A549 (cell line): ENCODE results near the gene SMARCD3. TPM values are rescaled to one million over a fixed set of nuclear protein-coding genes. Genes with fewer than 3 reads are reported as not detected.

Experiments used
- ATAC-seq, 2 experiments: fragments of 200-7000 bp in 1 of 2; fragments of >200 bp in 1 of 2; cut with Nextera tagmentation in 1 of 2; cut with Tn5 transposase in 1 of 2; 3 replicates each; pipeline versions ENCODE4 v1.8.0 to v1.9.1; 2018 to 2020; ENCODE audit warnings: mild to moderate bottlenecking in 1 of 2, moderate library complexity in 1 of 2
- CTCF ChIA-PET: fragments of 300-600 bp; sonication (Branson Sonifier 250); formaldehyde crosslinking; extraction: SDS; loops from one replicate; lab custom pipeline; 2021; ENCODE audit warnings: antibody characterized with exemption, inconsistent platforms; lab: Yijun Ruan, JAX
- POLR2A ChIA-PET: fragments of 350-600 bp; formaldehyde crosslinking; extraction: SDS; loops from one replicate; lab custom pipeline; 2021; ENCODE audit warnings: antibody characterized with exemption, inconsistent platforms; lab: Yijun Ruan, JAX
- DNase-seq, 2 experiments: peaks; one replicate each; pipeline versions ENCODE4 v3.0.0 to v3.0.0-alpha.2; 2011 to 2016; ENCODE audit warnings: low read depth in 1 of 2, low spot score in 1 of 2
- FAIRE-seq: peaks from 2 replicates; lab custom pipeline; 2011; peaks lifted over from hg19 to GRCh38; lab: Jason Lieb, UNC
- H3K27ac ChIP-seq, 2 experiments: fragments of >200 bp; sonication (Bioruptor Twin); formaldehyde crosslinking; 3 replicates each; pipeline ENCODE4 v1.5.1; 2016 to 2017
- H3K4me1 ChIP-seq: fragments of >200 bp; sonication (Bioruptor Twin); formaldehyde crosslinking; 3 replicates; pipeline ENCODE4 v1.6.1; 2016
- H3K4me2 ChIP-seq: fragments of >200 bp; sonication (Bioruptor Twin); formaldehyde crosslinking; 3 replicates; pipeline ENCODE4 v1.6.1; 2016
- H3K4me3 ChIP-seq: fragments of >200 bp; sonication (Bioruptor Twin); formaldehyde crosslinking; 3 replicates; pipeline ENCODE4 v1.5.1; 2016
- H3K9me3 ChIP-seq: fragments of >200 bp; sonication (Bioruptor Twin); formaldehyde crosslinking; 3 replicates; pipeline ENCODE4 v1.6.1; 2016
- E2F6 ChIP-seq: IDR thresholded peaks from 2 replicates; pipeline ENCODE4 v1.6.1; 2012; ENCODE audit warnings: low read depth, borderline replicate concordance
- EHF ChIP-seq: fragments of 250-450 bp; sonication (Bioruptor Pico); IDR thresholded peaks from 2 replicates; pipeline ENCODE4 v1.5.0; 2020; ENCODE audit warnings: mild to moderate bottlenecking
- ESRRA ChIP-seq: fragments of 150-350 bp; IDR thresholded peaks from 2 replicates; pipeline ENCODE4 v1.6.1; 2014; ENCODE audit warnings: mild to moderate bottlenecking, low read length, borderline replicate concordance
- FOSB ChIP-seq: fragments of 250-450 bp; sonication (Bioruptor Pico); IDR thresholded peaks from 2 replicates; pipeline ENCODE4 v1.5.0; 2020; ENCODE audit warnings: mild to moderate bottlenecking, moderate library complexity
- HMGXB4 ChIP-seq: fragments of 250-450 bp; sonication (Bioruptor Pico); IDR thresholded peaks from 2 replicates; pipeline ENCODE4 v1.5.0; 2021; ENCODE audit warnings: mild to moderate bottlenecking, moderate library complexity, borderline replicate concordance
- HOXB13 ChIP-seq: fragments of 250-450 bp; sonication (Bioruptor Pico); IDR thresholded peaks from 2 replicates; pipeline ENCODE4 v1.5.0; 2020; ENCODE audit warnings: low read depth, mild to moderate bottlenecking, moderate library complexity
- HOXB5 ChIP-seq: fragments of 250-450 bp; sonication (Bioruptor Pico); IDR thresholded peaks from 2 replicates; pipeline ENCODE4 v1.5.0; 2020; ENCODE audit warnings: mild to moderate bottlenecking, moderate library complexity
- JUNB ChIP-seq: fragments of >200 bp; sonication (Bioruptor Twin); formaldehyde crosslinking; IDR thresholded peaks from 2 replicates; pipeline ENCODE4 v1.6.1; 2016
- MAX ChIP-seq: IDR thresholded peaks from 2 replicates; pipeline ENCODE4 v1.6.1; 2012
- MYC ChIP-seq: IDR thresholded peaks from 2 replicates; pipeline ENCODE4 v1.6.1; 2012; ENCODE audit warnings: mild to moderate bottlenecking, inconsistent platforms, low read length, improper control_type of control experiment, borderline replicate concordance
- NPAS2 ChIP-seq: fragments of 250-450 bp; sonication (Bioruptor Pico); IDR thresholded peaks from 2 replicates; pipeline ENCODE4 v1.8.0; 2022; ENCODE audit warnings: mild to moderate bottlenecking, moderate library complexity, borderline replicate concordance
- PBX3 ChIP-seq: IDR thresholded peaks from 2 replicates; pipeline ENCODE4 v1.6.1; 2012
- PHF8 ChIP-seq: fragments of 200-600 bp; sonication (generic); IDR thresholded peaks from 2 replicates; pipeline ENCODE4 v1.6.1; 2016; ENCODE audit warnings: low read depth, mild to moderate bottlenecking, antibody characterized with exemption, moderate library complexity, borderline replicate concordance
- POLR2A ChIP-seq: IDR thresholded peaks from 2 replicates; pipeline ENCODE4 v1.6.1; 2012; ENCODE audit warnings: mild to moderate bottlenecking, low read length
- RFX5 ChIP-seq: fragments of 450-650 bp; IDR thresholded peaks from 2 replicates; pipeline ENCODE4 v1.7.1; 2014; ENCODE audit warnings: antibody characterized with exemption, mild to moderate bottlenecking, moderate library complexity
- SMC3 ChIP-seq: fragments of >200 bp; sonication (Bioruptor Twin); formaldehyde crosslinking; IDR thresholded peaks from 3 replicates; pipeline ENCODE4 v1.6.1; 2018; ENCODE audit warnings: inconsistent platforms
- SREBF2 ChIP-seq: fragments of 450-650 bp; IDR thresholded peaks from 2 replicates; pipeline ENCODE4 v1.6.1; 2014; ENCODE audit warnings: mild to moderate bottlenecking, moderate library complexity
- TP53 ChIP-seq: fragments of 250-450 bp; sonication (Bioruptor Pico); IDR thresholded peaks from 2 replicates; pipeline ENCODE4 v1.5.0; 2021; ENCODE audit warnings: mild to moderate bottlenecking, moderate library complexity
- USF2 ChIP-seq: fragments of 450-650 bp; IDR thresholded peaks from 2 replicates; pipeline ENCODE4 v1.6.1; 2014; ENCODE audit warnings: antibody characterized with exemption
- ZFP36 ChIP-seq: fragments of 450-650 bp; IDR thresholded peaks from 2 replicates; pipeline ENCODE4 v1.6.1; 2014; ENCODE audit warnings: borderline replicate concordance; ENCODE audit not compliant: partially characterized antibody
- ZSCAN20 ChIP-seq: fragments of 250-450 bp; sonication (Bioruptor Pico); IDR thresholded peaks from 2 replicates; pipeline ENCODE4 v1.8.0; 2022; ENCODE audit warnings: mild to moderate bottlenecking, moderate library complexity
- WGBS: methylation state at CpG from one replicate; pipeline ENCODE4 v1.1.6; 2017; ENCODE audit errors: missing lambda C conversion rate; 5-methylcytosine and 5-hydroxymethylcytosine counted together
- polyA plus RNA-seq, 4 experiments: library from polyadenylated mRNA; depleted of rRNA in 3 of 4; stranded (reverse); fragments of >200 nt; fragmentation: RNase III in 1 of 4; extraction: RNeasy Plus Mini Kit Qiagen cat#74134 plus additional on column Dnase treatment in 1 of 4; gene quantifications; 2 replicates in 3 of 4; 3 replicates in 1 of 4; pipeline ENCODE4 v1.2.3, GENCODE V29; 2011 to 2017

SMARCD3 gene
- polyA plus RNA-seq, 2 of the 4 experiments (the other 2 are of a cell fraction): 11.6 to 12.5 TPM

- Histone ChIP-seq H3K4me3 (peak overlapping the region; percentile 79), H3K27ac (peak overlapping the region; percentile 78 to 95), H3K4me2 (peak overlapping the region; percentile 90), H3K9me3 (no peaks in the 10 kb centered on the region), H3K4me1 (peaks cover 12% of the 10 kb centered on the region; the same call in 2 of the 3 replicates)
- ChIA-PET CTCF (interaction anchor here (1.2 to 1.9 kb wide), 3 partner anchors 19 to 39 kb away, joined by 3 to 5 read pairs (median 3); no protein-coding TSS in a partner anchor), POLR2A (interaction anchor here (0.5 to 1.6 kb wide), 3 partner anchors 25 to 90 kb away, joined by 3 to 4 read pairs (median 3); partner anchors contain the start of genes ABCF2 and ASB10)
- peak; percentile 75 to 88 for ATAC-seq
- TF ChIP-seq JUNB (no peak), POLR2A (peak; percentile 63), MAX (peak; percentile 27; the same call in 1 of the 2 replicates), HMGXB4 (CRISPR knock-in tag) (no peak), ZSCAN20 (CRISPR knock-in tag) (no peak), PHF8 (peak; percentile 14; the same call in 1 of the 2 replicates)
- 20% methylated on average over 42 of the region's 63 CpGs for WGBS
- no peak for FAIRE-seq
- peak; percentile 61 to 66 for DNase-seq
These were observed 28.4 kb upstream of the SMARCD3 start for GRCh38 chr7:151276666-151277590.

GRCh38 chr7:151275813-151276577 is 27.5 kb upstream of the SMARCD3 start:
- ATAC-seq (peak in 1 of 2 experiments; percentile 6; a peak in 3 of 6 replicates), FAIRE-seq (no peak), DNase-seq (no peak)
- Histone ChIP-seq H3K4me2 (peak overlapping the region; percentile 90), H3K27ac (peak overlapping the region; percentile 78 to 95; a peak in 5 of 6 replicates), H3K4me1 (peaks cover 16% of the 10 kb centered on the region; the same call in 2 of the 3 replicates), H3K9me3 (no peaks in the 10 kb centered on the region), H3K4me3 (peak overlapping the region; percentile 79)
- TF ChIP-seq E2F6: no peak
- no peak for TF ChIP-seq HOXB5
- TF ChIP-seq MYC: no peak
- TF ChIP-seq NPAS2 (CRISPR knock-in tag): no peak
- TF ChIP-seq EHF (CRISPR knock-in tag): no peak
- TF ChIP-seq PHF8: no peak
- TF ChIP-seq RFX5: no peak
- no peak for TF ChIP-seq USF2
- no peak for TF ChIP-seq FOSB (CRISPR knock-in tag)
- no peak for TF ChIP-seq HOXB13 (CRISPR knock-in tag)
- TF ChIP-seq TP53 (CRISPR knock-in tag): no peak
- TF ChIP-seq ZFP36: no peak
- TF ChIP-seq MAX: no peak
- no peak for TF ChIP-seq ESRRA
- no peak for TF ChIP-seq SMC3
- no peak for TF ChIP-seq PBX3
- no peak for TF ChIP-seq SREBF2
- ChIA-PET CTCF (no interaction called here), POLR2A (no interaction called here)
- WGBS: 40% methylated on average over 8 of the region's 10 CpGs
